Neural progenitor cell (in vitro differentiated cells): ENCODE results near the gene AMER2.

Experiments used
- CTCF ChIP-seq: fragments of 200-600 bp; sonication (generic); IDR thresholded peaks from 2 replicates; pipeline ENCODE4 v1.5.1; 2017; ENCODE audit warnings: antibody characterized with exemption, mild to moderate bottlenecking
- EZH2 ChIP-seq: fragments of 200-600 bp; sonication (generic); IDR thresholded peaks from 2 replicates; pipeline ENCODE4 v1.6.1; 2017; ENCODE audit warnings: antibody characterized with exemption, mild to moderate bottlenecking, moderate library complexity
- EZH2phosphoT487 ChIP-seq: fragments of 200-600 bp; sonication (generic); IDR thresholded peaks from 2 replicates; pipeline ENCODE4 v1.6.1; 2017; ENCODE audit warnings: antibody characterized with exemption

- no peak for TF ChIP-seq CTCF
- no peak for TF ChIP-seq EZH2
- no peak for TF ChIP-seq EZH2phosphoT487
Measured at GRCh38 chr13:25169951-25170553, 2.0 kb downstream of the AMER2 start.
